Neural cell (in vitro differentiated cells): ENCODE data around the gene ST8SIA6.

Experiments used
- EZH2 ChIP-seq: fragments of 200-600, 300-800 bp; shearing (Covaris generic), sonication (generic); IDR thresholded peaks from 2 replicates; pipeline ENCODE4 v1.6.1; 2014; ENCODE audit warnings: antibody characterized with exemption, low read length, borderline replicate concordance, mild to moderate bottlenecking; ENCODE audit not compliant: insufficient read depth, poor library complexity, severe bottlenecking
- TF ChIP-seq, protein P1 (sequence below): fragments of 450-650 bp; IDR thresholded peaks from 2 replicates; pipeline ENCODE4 v1.5.1; 2014; ENCODE audit warnings: antibody characterized with exemption, mild to moderate bottlenecking, moderate library complexity; ENCODE audit not compliant: poor library complexity, severe bottlenecking

DNA sequence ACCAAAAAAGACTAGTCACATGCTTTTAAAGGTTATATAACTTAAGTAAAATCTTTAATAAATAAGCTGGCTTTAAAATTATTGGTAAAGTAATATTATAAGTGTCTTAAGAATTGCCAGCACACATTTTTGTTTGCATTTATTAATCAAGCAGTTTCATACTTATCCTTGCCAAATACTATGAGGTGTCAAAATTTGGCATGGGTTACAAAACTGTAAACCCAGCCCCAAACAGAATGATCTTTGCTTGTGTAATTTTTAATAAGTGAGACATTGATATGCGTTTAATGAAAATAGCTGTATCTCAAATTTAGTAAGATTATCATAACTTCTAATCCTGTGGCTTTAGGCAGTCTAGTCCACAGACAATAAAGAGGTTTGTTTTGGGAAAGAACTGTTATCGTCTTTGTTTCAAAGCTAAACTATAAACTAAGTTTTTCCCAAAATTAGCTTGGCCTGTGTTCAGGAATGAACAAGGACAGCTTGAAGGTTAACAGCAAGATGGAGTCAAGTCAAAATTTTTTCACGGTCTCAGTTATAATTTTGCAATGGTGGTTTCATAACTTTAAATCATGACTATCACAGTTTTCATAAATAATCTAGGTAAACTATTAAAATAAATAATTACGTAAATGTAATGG, 72.8 kb downstream of the ST8SIA6 start:
- no peak for TF ChIP-seq EZH2
- TF ChIP-seq, protein P1, sequence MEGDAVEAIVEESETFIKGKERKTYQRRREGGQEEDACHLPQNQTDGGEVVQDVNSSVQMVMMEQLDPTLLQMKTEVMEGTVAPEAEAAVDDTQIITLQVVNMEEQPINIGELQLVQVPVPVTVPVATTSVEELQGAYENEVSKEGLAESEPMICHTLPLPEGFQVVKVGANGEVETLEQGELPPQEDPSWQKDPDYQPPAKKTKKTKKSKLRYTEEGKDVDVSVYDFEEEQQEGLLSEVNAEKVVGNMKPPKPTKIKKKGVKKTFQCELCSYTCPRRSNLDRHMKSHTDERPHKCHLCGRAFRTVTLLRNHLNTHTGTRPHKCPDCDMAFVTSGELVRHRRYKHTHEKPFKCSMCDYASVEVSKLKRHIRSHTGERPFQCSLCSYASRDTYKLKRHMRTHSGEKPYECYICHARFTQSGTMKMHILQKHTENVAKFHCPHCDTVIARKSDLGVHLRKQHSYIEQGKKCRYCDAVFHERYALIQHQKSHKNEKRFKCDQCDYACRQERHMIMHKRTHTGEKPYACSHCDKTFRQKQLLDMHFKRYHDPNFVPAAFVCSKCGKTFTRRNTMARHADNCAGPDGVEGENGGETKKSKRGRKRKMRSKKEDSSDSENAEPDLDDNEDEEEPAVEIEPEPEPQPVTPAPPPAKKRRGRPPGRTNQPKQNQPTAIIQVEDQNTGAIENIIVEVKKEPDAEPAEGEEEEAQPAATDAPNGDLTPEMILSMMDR = no peak
